H9 (cell line): ENCODE results near the gene MAP3K5. TPM values are rescaled to one million over a fixed set of nuclear protein-coding genes. Genes with fewer than 3 reads are reported as not detected.

Source experiments
- DNase-seq: peaks from one replicate; pipeline ENCODE4 v3.0.0-alpha.2; 2017
- H2AFZ ChIP-seq: one replicate; pipeline ENCODE4 v1.6.1; 2013; ENCODE audit warnings: mild to moderate bottlenecking, low read length, control low read depth, moderate library complexity
- H2AK5ac ChIP-seq: 2 replicates; pipeline ENCODE4 v1.6.1; 2013; ENCODE audit warnings: low read length, control low read depth, mixed read lengths; ENCODE audit not compliant: insufficient read length
- H2BK120ac ChIP-seq: one replicate; pipeline ENCODE4 v1.6.1; 2013; ENCODE audit warnings: low read depth, mild to moderate bottlenecking, low read length, control low read depth, inconsistent platforms; ENCODE audit not compliant: poor library complexity, severe bottlenecking
- H2BK12ac ChIP-seq: 2 replicates; pipeline ENCODE4 v1.6.1; 2013; ENCODE audit warnings: low read length, control low read depth, mixed read lengths, low read depth; ENCODE audit not compliant: insufficient read length
- H2BK15ac ChIP-seq: 2 replicates; pipeline ENCODE4 v1.6.1; 2013; ENCODE audit warnings: low read depth, low read length, control low read depth
- H2BK20ac ChIP-seq: one replicate; pipeline ENCODE4 v1.6.1; 2013; ENCODE audit warnings: low read depth, mild to moderate bottlenecking, low read length, control low read depth, inconsistent platforms; ENCODE audit not compliant: poor library complexity, severe bottlenecking
- H2BK5ac ChIP-seq: 2 replicates; pipeline ENCODE4 v1.6.1; 2013; ENCODE audit warnings: low read length, control low read depth, mixed read lengths; ENCODE audit not compliant: insufficient read length
- H3K14ac ChIP-seq: 2 replicates; pipeline ENCODE4 v1.6.1; 2013; ENCODE audit warnings: low read length, control low read depth; ENCODE audit not compliant: insufficient read depth
- H3K18ac ChIP-seq: 2 replicates; pipeline ENCODE4 v1.6.1; 2013; ENCODE audit warnings: low read depth, mild to moderate bottlenecking, mixed read lengths, low read length, control low read depth; ENCODE audit not compliant: insufficient read length
- H3K23ac ChIP-seq: 2 replicates; pipeline ENCODE4 v1.6.1; 2013; ENCODE audit warnings: low read length, control low read depth, mixed read lengths, low read depth; ENCODE audit not compliant: insufficient read length
- H3K23me2 ChIP-seq: 2 replicates; pipeline ENCODE4 v1.6.1; 2013; ENCODE audit warnings: low read depth, mild to moderate bottlenecking, mixed read lengths, low read length, control low read depth; ENCODE audit not compliant: insufficient read length, poor library complexity, severe bottlenecking
- H3K27ac ChIP-seq: 2 replicates; pipeline ENCODE4 v1.5.1; 2013; ENCODE audit warnings: low read length, control low read depth, mixed read lengths, low read depth; ENCODE audit not compliant: insufficient read length
- H3K27me3 ChIP-seq: 2 replicates; pipeline ENCODE4 v1.6.1; 2013; ENCODE audit warnings: low read length, control low read depth, inconsistent platforms; ENCODE audit not compliant: insufficient read depth
- H3K4ac ChIP-seq: 2 replicates; pipeline ENCODE4 v1.6.1; 2013; ENCODE audit warnings: low read depth, mild to moderate bottlenecking, control low read depth, inconsistent platforms, low read length, moderate library complexity
- H3K4me1 ChIP-seq: 2 replicates; pipeline ENCODE4 v1.6.1; 2013; ENCODE audit warnings: low read length, control low read depth, inconsistent platforms; ENCODE audit not compliant: insufficient read depth
- H3K4me2 ChIP-seq: 2 replicates; pipeline ENCODE4 v1.6.1; 2013; ENCODE audit warnings: low read length, control low read depth, mixed read lengths; ENCODE audit not compliant: insufficient read length, insufficient read depth
- H3K56ac ChIP-seq: 2 replicates; pipeline ENCODE4 v1.6.1; 2013; ENCODE audit warnings: low read depth, mild to moderate bottlenecking, mixed read lengths, low read length, control low read depth; ENCODE audit not compliant: insufficient read length
- H3K79me1 ChIP-seq: 2 replicates; pipeline ENCODE4 v1.6.1; 2013; ENCODE audit warnings: low read depth, mild to moderate bottlenecking, moderate library complexity, low read length, control low read depth, inconsistent platforms; ENCODE audit not compliant: insufficient read depth, poor library complexity, severe bottlenecking
- H3K79me2 ChIP-seq: 2 replicates; pipeline ENCODE4 v1.6.1; 2013; ENCODE audit warnings: low read length, control low read depth, inconsistent platforms; ENCODE audit not compliant: insufficient read depth
- H3K9ac ChIP-seq: 2 replicates; pipeline ENCODE4 v1.6.1; 2013; ENCODE audit warnings: low read length, control low read depth, mixed read lengths; ENCODE audit not compliant: insufficient read length; ENCODE audit errors: extremely low read depth
- H3K9me3 ChIP-seq: one replicate; pipeline ENCODE4 v1.6.1; 2013; ENCODE audit warnings: low read depth, low read length, inconsistent platforms; ENCODE audit not compliant: control insufficient read depth
- H3T11ph ChIP-seq: one replicate; pipeline ENCODE4 v1.6.1; 2013; ENCODE audit warnings: mild to moderate bottlenecking, low read length, control low read depth, inconsistent platforms
- H4K20me1 ChIP-seq: one replicate; pipeline ENCODE4 v1.6.1; 2013; ENCODE audit not compliant: control insufficient read depth, insufficient read length, insufficient read depth
- H4K5ac ChIP-seq: 2 replicates; pipeline ENCODE4 v1.6.1; 2013; ENCODE audit warnings: low read depth, mild to moderate bottlenecking, mixed read lengths, low read length, control low read depth; ENCODE audit not compliant: insufficient read length
- H4K8ac ChIP-seq: replicated peaks from 2 replicates; pipeline ENCODE4 v1.6.1; 2013; ENCODE audit warnings: low read length, control low read depth, mixed read lengths, low read depth; ENCODE audit not compliant: insufficient read length
- H4K91ac ChIP-seq: 2 replicates; pipeline ENCODE4 v1.6.1; 2013; ENCODE audit warnings: low read depth, mild to moderate bottlenecking, moderate library complexity, mixed read lengths, low read length, control low read depth; ENCODE audit not compliant: insufficient read length
- H3K27ac Mint-ChIP-seq, 3 experiments: 2 replicates in 2 of 3; 3 replicates in 1 of 3; pipeline ENCODE4 v1.8.0; 2020 to 2021; ENCODE audit warnings: mixed read lengths in 3 of 3, mild to moderate bottlenecking in 1 of 3, moderate library complexity in 1 of 3
- H3K27me3 Mint-ChIP-seq: 2 replicates; pipeline ENCODE4 v1.8.0; 2021; ENCODE audit warnings: low read depth, mild to moderate bottlenecking, moderate library complexity, mixed read lengths
- H3K36me3 Mint-ChIP-seq, 3 experiments: 2 replicates in 2 of 3; 3 replicates in 1 of 3; pipeline ENCODE4 v1.8.0; 2020 to 2021; ENCODE audit warnings: low read depth in 3 of 3, mixed read lengths in 3 of 3; ENCODE audit not compliant: insufficient read depth in 1 of 3
- H3K4me1 Mint-ChIP-seq, 2 experiments: 2 replicates each; pipeline ENCODE4 v1.8.0; 2020; ENCODE audit warnings: mixed read lengths in 2 of 2
- H3K4me3 Mint-ChIP-seq, 2 experiments: 2 replicates in 1 of 2; 3 replicates in 1 of 2; pipeline ENCODE4 v1.8.0; 2020 to 2021; ENCODE audit warnings: mild to moderate bottlenecking in 2 of 2, mixed read lengths in 2 of 2, moderate library complexity in 1 of 2
- H3K9me3 Mint-ChIP-seq, 2 experiments: 2 replicates in 1 of 2; 3 replicates in 1 of 2; pipeline ENCODE4 v1.8.0; 2020; ENCODE audit warnings: mild to moderate bottlenecking in 2 of 2, mixed read lengths in 2 of 2, moderate library complexity in 1 of 2
- CTCF ChIP-seq: fragments of 200-600 bp; sonication (generic); conservative IDR thresholded peaks from 3 replicates; pipeline ENCODE4 v1.8.0; 2021; ENCODE audit warnings: antibody characterized with exemption, mild to moderate bottlenecking
- WGBS: extraction: QIAGEN DNeasy Blood & Tissue Kit; methylation state at CpG from one replicate; pipeline ENCODE4 v1.1.7; 2013; ENCODE audit warnings: missing lambda C conversion rate, low lambda C conversion rate, mixed read lengths; ENCODE audit not compliant: insufficient read length; ENCODE audit errors: extremely low coverage; 5-methylcytosine and 5-hydroxymethylcytosine counted together
- total RNA-seq: library from RNA; stranded (reverse); gene quantifications from 2 replicates; pipeline ENCODE4 v1.2.1, GENCODE V29; 2021

The MAP3K5 gene
- total RNA-seq, 1 experiment from 2014 or later: 1.6 TPM

GRCh38 chr6:136777651-136778050 is 14.6 kb downstream of the MAP3K5 start:
- Histone ChIP-seq H3K27me3 (no peaks in the 10 kb centered on the region), H3K14ac (no peak overlapping the region), H2BK120ac (no peak overlapping the region), H3K9ac (no peak overlapping the region), H2AFZ (no peak overlapping the region), H4K20me1 (no peaks in the 10 kb centered on the region), H2BK5ac (no peak overlapping the region), H3K23me2 (no peaks in the 10 kb centered on the region), H3K4me2 (no peak overlapping the region), H3K9me3 (no peaks in the 10 kb centered on the region), H3K79me2 (no peaks in the 10 kb centered on the region), H3K79me1 (no peaks in the 10 kb centered on the region), H3K4me1 (no peaks in the 10 kb centered on the region), H4K8ac (no peak overlapping the region), H3K27ac (no peak overlapping the region), H3K23ac (no peak overlapping the region), H3K4ac (no peak overlapping the region), H2BK12ac (no peak overlapping the region), H2BK20ac (no peak overlapping the region), H3K56ac (no peak overlapping the region), H3K18ac (no peak overlapping the region), H2BK15ac (no peak overlapping the region), H3T11ph (no peak overlapping the region), H2AK5ac (no peak overlapping the region), H4K91ac (no peak overlapping the region), H4K5ac (no peak overlapping the region)
- H3K9me3 Mint-ChIP-seq: no peaks in the 10 kb centered on the region
- TF ChIP-seq CTCF: no peak
- no peak for DNase-seq
- H3K4me1 Mint-ChIP-seq: peaks cover 7 to 12% of the 10 kb centered on the region in 2 experiments
- H3K4me3 Mint-ChIP-seq: no peak overlapping the region
- H3K27me3 Mint-ChIP-seq: no peaks in the 10 kb centered on the region; the same call in 1 of the 2 replicates
- H3K36me3 Mint-ChIP-seq: no peaks in the 10 kb centered on the region; a peak in 1 of 7 replicates
- WGBS: no CpG with 5 or more reads among the region's 3 CpGs
- no peak overlapping the region for H3K27ac Mint-ChIP-seq
